OCI-LY7 (cell line): Measurements from ENCODE around the gene INTS6L.

Source experiments
- CTCF ChIP-seq: fragments of 200-600 bp; sonication (generic); conservative IDR thresholded peaks from 2 replicates; pipeline ENCODE4 v1.5.1; 2014; ENCODE audit warnings: mild to moderate bottlenecking, antibody characterized with exemption, low read length, moderate library complexity, mixed read lengths
- EZH2phosphoT487 ChIP-seq: fragments of 200-600 bp; sonication (generic); IDR thresholded peaks from 2 replicates; pipeline ENCODE4 v1.6.1; 2018; ENCODE audit warnings: low read depth, borderline replicate concordance, mild to moderate bottlenecking, mixed run types, antibody characterized with exemption, low read length, moderate library complexity, mixed read lengths

DNA sequence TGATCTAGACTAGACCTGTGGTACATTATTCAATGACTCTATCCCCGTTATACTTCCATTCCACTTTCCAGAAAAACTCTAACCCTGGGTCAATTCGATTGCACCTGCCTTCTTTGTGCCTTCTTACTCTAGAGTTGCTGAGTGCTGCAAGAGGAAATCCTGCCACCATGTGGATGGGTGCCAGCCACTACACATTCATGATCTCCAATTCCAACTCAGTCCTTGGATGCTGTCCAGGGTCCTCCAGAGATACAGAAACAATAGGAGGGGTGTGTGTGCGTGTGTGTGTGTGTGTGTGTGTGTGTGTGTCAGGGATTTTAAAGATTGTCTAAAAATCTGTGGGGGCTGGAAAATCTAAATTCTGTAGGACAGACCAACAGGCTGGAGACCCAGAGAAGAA is 42.9 kb upstream of the INTS6L start:
- no peak for TF ChIP-seq EZH2phosphoT487
- TF ChIP-seq CTCF: peak; percentile 60
